Naive thymus-derived CD8-positive, alpha-beta T cell (primary cell): ENCODE measurements around the gene NDE1. TPM values are rescaled to one million over a fixed set of nuclear protein-coding genes. Genes with fewer than 3 reads are reported as not detected.
"Not testable (repeated sequence)": the region's sequence is repeated elsewhere in the genome, so short reads cannot be mapped to it uniquely, and the experiment has no call there.

Experiments used
- ATAC-seq, 2 donors: fragments of 150-1000 bp; cut with Tn5 transposase in 1 of 2; sonication (Bioruptor Pico), chemical (Tn5 transposase) in 1 of 2; 1 replicate in 1 of 2; 2 replicates in 1 of 2; pipeline ENCODE4 v1.10.0; 2021; ENCODE audit warnings: mild to moderate bottlenecking in 2 of 2, moderate library complexity in 2 of 2
- POLR2A ChIA-PET: fragments of 350-600 bp; sonication (Branson Sonifier 250); formaldehyde crosslinking; loops from one replicate; lab custom pipeline; 2021; ENCODE audit warnings: antibody characterized with exemption; lab: Charles Lee
- DNase-seq, 10 donors: peaks; one replicate each; pipeline versions ENCODE4 v3.0.0 to v3.0.0-alpha.2; 2020 to 2022
- H3K27ac Mint-ChIP-seq, 10 donors: one replicate each; pipeline ENCODE4 v1.8.0; 2020 to 2022; ENCODE audit warnings: mild to moderate bottlenecking in 10 of 10, mixed read lengths in 10 of 10, moderate library complexity in 4 of 10, inconsistent platforms in 1 of 10
- H3K27me3 Mint-ChIP-seq, 5 donors: one replicate each; pipeline ENCODE4 v1.8.0; 2021 to 2022; ENCODE audit warnings: mixed read lengths in 5 of 5
- H3K36me3 Mint-ChIP-seq, 3 donors: one replicate each; pipeline ENCODE4 v1.8.0; 2020 to 2022; ENCODE audit warnings: mixed read lengths in 3 of 3, mild to moderate bottlenecking in 2 of 3, inconsistent platforms in 1 of 3
- H3K4me1 Mint-ChIP-seq, 4 donors: one replicate each; pipeline ENCODE4 v1.8.0; 2021 to 2022; ENCODE audit warnings: mixed read lengths in 4 of 4
- H3K4me3 Mint-ChIP-seq, 10 donors: one replicate each; pipeline ENCODE4 v1.8.0; 2020 to 2022; ENCODE audit warnings: mild to moderate bottlenecking in 10 of 10, mixed read lengths in 10 of 10, moderate library complexity in 6 of 10, inconsistent platforms in 1 of 10
- H3K9me3 Mint-ChIP-seq, 9 donors: one replicate each; pipeline ENCODE4 v1.8.0; 2020 to 2022; ENCODE audit warnings: mixed read lengths in 9 of 9, mild to moderate bottlenecking in 3 of 9, inconsistent platforms in 1 of 9, moderate library complexity in 1 of 9
- polyA plus RNA-seq, 3 donors: library from polyadenylated mRNA; unstranded; fragments of 300-500 nt; fragmentation: Illumina TruSeq; gene quantifications; one replicate each; pipeline ENCODE4 v1.2.3, GENCODE V29; 2021
- total RNA-seq, 8 experiments: library from RNA in 2 of 8; stranded (reverse) in 2 of 8; gene quantifications; one replicate each; pipeline ENCODE4 v1.2.3 and lab custom pipeline; 2021 to 2026

NDE1 gene
- total and polyA plus RNA-seq, 5 experiments from 2014 or later, result 23.5 to 138 (median 59.1) TPM

- not testable (repeated sequence) for ATAC-seq, H3K36me3 Mint-ChIP-seq, H3K4me3 Mint-ChIP-seq, H3K9me3 Mint-ChIP-seq, DNase-seq, H3K27me3 Mint-ChIP-seq
- POLR2A ChIA-PET, result interaction anchor here (1.2 to 5.9 kb wide), 3 partner anchors 12 to 25 kb away, joined by 4 to 59 read pairs (median 5); no protein-coding TSS in a partner anchor
- peak overlapping the region in 2 of 10 donors; percentile 15 to 48 for H3K27ac Mint-ChIP-seq
- peaks cover 11 to 34% (median 28%) of the 10 kb centered on the region in 4 donors for H3K4me1 Mint-ChIP-seq
Observed at GRCh38 chr16:15646557-15647293, 3.3 kb upstream of the NDE1 start.

- ATAC-seq, result no peak
- DNase-seq, result no peak
- Mint-ChIP-seq H3K4me3 (peak overlapping the region in 3 of 10 donors; percentile 14 to 68 (median 15)), H3K4me1 (peaks cover 6 to 34% (median 28%) of the 10 kb centered on the region in 4 donors), H3K36me3 (peaks cover 0 to 8% (median 0%) of the 10 kb centered on the region in 3 donors), H3K9me3 (no peaks in the 10 kb centered on the region), H3K27me3 (peaks cover 0 to 2% (median 0%) of the 10 kb centered on the region in 5 donors), H3K27ac (peak overlapping the region in 1 of 10 donors; percentile 15)
- POLR2A ChIA-PET, result interaction anchor here (1.2 to 5.9 kb wide), 3 partner anchors 11 to 24 kb away, joined by 4 to 59 read pairs (median 5); no protein-coding TSS in a partner anchor
Observed at GRCh38 chr16:15647294-15648014, 2.6 kb upstream of the NDE1 start.

GRCh38 chr16:15648135-15648730, 1.8 kb upstream of the NDE1 start:
- Mint-ChIP-seq H3K9me3 (no peaks in the 10 kb centered on the region), H3K27ac (no peak overlapping the region), H3K36me3 (peaks cover 2 to 8% (median 7%) of the 10 kb centered on the region in 3 donors), H3K4me3 (peak overlapping the region in 1 of 10 donors; percentile 24), H3K27me3 (peaks cover 0 to 2% (median 0%) of the 10 kb centered on the region in 5 donors), H3K4me1 (peaks cover 10 to 42% (median 34%) of the 10 kb centered on the region in 4 donors)
- no peak for ATAC-seq
- no peak for DNase-seq
- POLR2A ChIA-PET, result no interaction called here

GRCh38 chr16:15649311-15649710, 734 bp upstream of the NDE1 start:
- ATAC-seq, DNase-seq, H3K9me3 Mint-ChIP-seq, H3K27me3 Mint-ChIP-seq: not testable (repeated sequence)
- H3K4me3 Mint-ChIP-seq, result peak overlapping the region; percentile 78 to 100 (median 92)
- peak overlapping the region in 9 of 10 donors; percentile 77 to 97 (median 94) for H3K27ac Mint-ChIP-seq
- POLR2A ChIA-PET, result interaction anchor here (2.7 kb wide), 1 partner anchor 23 kb away, joined by 12 read pairs; no protein-coding TSS in a partner anchor
- H3K4me1 Mint-ChIP-seq, result peaks cover 10 to 44% (median 39%) of the 10 kb centered on the region in 4 donors
- H3K36me3 Mint-ChIP-seq, result peaks cover 5 to 17% (median 8%) of the 10 kb centered on the region in 3 donors

GRCh38 chr16:15649727-15650018, 372 bp upstream of the NDE1 start:
- Mint-ChIP-seq H3K4me3 (peak overlapping the region; percentile 78 to 100 (median 92)), H3K9me3 (no peaks in the 10 kb centered on the region), H3K27me3 (peaks cover 0 to 2% (median 0%) of the 10 kb centered on the region in 5 donors), H3K36me3 (peaks cover 5 to 18% (median 8%) of the 10 kb centered on the region in 3 donors), H3K4me1 (peaks cover 10 to 45% (median 39%) of the 10 kb centered on the region in 4 donors), H3K27ac (peak overlapping the region in 9 of 10 donors; percentile 77 to 97 (median 94))
- POLR2A ChIA-PET, result interaction anchor here (1.8 to 2.7 kb wide), 3 partner anchors 8 to 23 kb away, joined by 12 to 18 read pairs (median 16); partner anchors contain the start of gene MARF1
- no peak for DNase-seq
- no peak for ATAC-seq

GRCh38 chr16:15650698-15651171, 690 bp downstream of the NDE1 start:
- H3K27me3 Mint-ChIP-seq, result peaks cover 0 to 2% (median 0%) of the 10 kb centered on the region in 5 donors
- peak overlapping the region; percentile 97 to 100 (median 98) for H3K27ac Mint-ChIP-seq
- DNase-seq (peak in 8 of 10 donors; percentile 18 to 48 (median 30)), ATAC-seq (peak; percentile 36 to 56)
- no peaks in the 10 kb centered on the region for H3K9me3 Mint-ChIP-seq
- peaks cover 10 to 51% (median 39%) of the 10 kb centered on the region in 4 donors for H3K4me1 Mint-ChIP-seq
- POLR2A ChIA-PET, result interaction anchor here (0.6 to 2.7 kb wide), 6 partner anchors 9 to 31 kb away, joined by 3 to 18 read pairs (median 8); partner anchors contain the start of gene MARF1
- peak overlapping the region; percentile 98 to 100 (median 99) for H3K4me3 Mint-ChIP-seq
- peaks cover 5 to 22% (median 8%) of the 10 kb centered on the region in 3 donors for H3K36me3 Mint-ChIP-seq

- H3K36me3 Mint-ChIP-seq, result peaks cover 5 to 35% (median 8%) of the 10 kb centered on the region in 3 donors
- no peaks in the 10 kb centered on the region for H3K9me3 Mint-ChIP-seq
- POLR2A ChIA-PET, result interaction anchor here (0.6 to 3.1 kb wide), 7 partner anchors 9 to 42 kb away, joined by 3 to 15 read pairs (median 3); partner anchors contain the start of gene MARF1
- peaks cover 16 to 64% (median 53%) of the 10 kb centered on the region in 4 donors for H3K4me1 Mint-ChIP-seq
- DNase-seq (no peak), ATAC-seq (no peak)
- H3K4me3 Mint-ChIP-seq, result peak overlapping the region; percentile 65 to 100 (median 98)
- peaks cover 0 to 2% (median 0%) of the 10 kb centered on the region in 5 donors for H3K27me3 Mint-ChIP-seq
- H3K27ac Mint-ChIP-seq, result peak overlapping the region; percentile 55 to 98 (median 76)
Observed at GRCh38 chr16:15652293-15653001, 2.4 kb downstream of the NDE1 start.

GRCh38 chr16:15653227-15653626, 3.2 kb downstream of the NDE1 start:
- no peak for DNase-seq
- peaks cover 19 to 72% (median 61%) of the 10 kb centered on the region in 4 donors for H3K4me1 Mint-ChIP-seq
- H3K36me3 Mint-ChIP-seq, result peaks cover 5 to 38% (median 8%) of the 10 kb centered on the region in 3 donors
- H3K9me3 Mint-ChIP-seq, result no peaks in the 10 kb centered on the region
- H3K4me3 Mint-ChIP-seq, result peak overlapping the region in 9 of 10 donors; percentile 55 to 100 (median 72)
- no peak for ATAC-seq
- peaks cover 0 to 2% (median 0%) of the 10 kb centered on the region in 5 donors for H3K27me3 Mint-ChIP-seq
- H3K27ac Mint-ChIP-seq, result peak overlapping the region in 9 of 10 donors; percentile 53 to 98 (median 69)
- POLR2A ChIA-PET, result interaction anchor here (0.6 to 3.1 kb wide), 7 partner anchors 9 to 978 kb away, joined by 3 to 15 read pairs (median 3); partner anchors contain the start of gene MARF1

GRCh38 chr16:15654591-15654990, 4.5 kb downstream of the NDE1 start:
- DNase-seq (no peak), ATAC-seq (no peak)
- POLR2A ChIA-PET, result interaction anchor here (3.1 kb wide), 1 partner anchor 11 kb away, joined by 15 read pairs; the partner anchor contains the start of gene MARF1
- peaks cover 0 to 1% (median 0%) of the 10 kb centered on the region in 5 donors for H3K27me3 Mint-ChIP-seq
- H3K4me1 Mint-ChIP-seq, result peaks cover 22 to 78% (median 72%) of the 10 kb centered on the region in 4 donors
- no peaks in the 10 kb centered on the region for H3K9me3 Mint-ChIP-seq
- H3K27ac Mint-ChIP-seq, result peak overlapping the region in 7 of 10 donors; percentile 6 to 83 (median 34)
- H3K36me3 Mint-ChIP-seq, result peaks cover 5 to 38% (median 8%) of the 10 kb centered on the region in 3 donors
- peak overlapping the region in 1 of 10 donors; percentile 10 for H3K4me3 Mint-ChIP-seq

GRCh38 chr16:15655561-15655960, 5.5 kb downstream of the NDE1 start:
- not testable (repeated sequence) for H3K4me3 Mint-ChIP-seq, DNase-seq, H3K9me3 Mint-ChIP-seq, ATAC-seq, H3K27ac Mint-ChIP-seq, H3K27me3 Mint-ChIP-seq
- Mint-ChIP-seq H3K36me3 (peaks cover 5 to 41% (median 5%) of the 10 kb centered on the region in 3 donors), H3K4me1 (peaks cover 24 to 84% (median 75%) of the 10 kb centered on the region in 4 donors)
- POLR2A ChIA-PET, result interaction anchor here (5.8 kb wide), 1 partner anchor 11 kb away, joined by 59 read pairs; the partner anchor contains the start of gene MARF1

- H3K27ac Mint-ChIP-seq, result peak overlapping the region; percentile 81 to 97 (median 94)
- H3K4me1 Mint-ChIP-seq, result peaks cover 28 to 83% (median 71%) of the 10 kb centered on the region in 4 donors
- DNase-seq (no peak), ATAC-seq (peak in 1 of 2 donors; percentile 25)
- H3K27me3 Mint-ChIP-seq, result no peaks in the 10 kb centered on the region
- H3K9me3 Mint-ChIP-seq, result no peaks in the 10 kb centered on the region
- peak overlapping the region in 4 of 10 donors; percentile 10 to 66 (median 46) for H3K4me3 Mint-ChIP-seq
- H3K36me3 Mint-ChIP-seq, result peaks cover 0 to 55% (median 3%) of the 10 kb centered on the region in 3 donors
- POLR2A ChIA-PET, result interaction anchor here (1.0 to 5.8 kb wide), 4 partner anchors 13 to 24 kb away, joined by 3 to 59 read pairs (median 20); partner anchors contain the start of gene MARF1
Observed at GRCh38 chr16:15658149-15658548, 8.1 kb downstream of the NDE1 start.
